ENCODE results near the gene EYS.

Gene EYS

GRCh38 chr6:64281167-64281566, 1425.9 kb downstream of the EYS start:
- H3K9me3 ChIP-seq (ENCODE audit: insufficient read depth, low read length) = no peaks in the 10 kb centered on the region; the same call in 1 of the 2 replicates
- DNase-seq (ENCODE audit: low read depth, low spot score) = no peak
- no peaks in the 10 kb centered on the region for H3K4me1 ChIP-seq (ENCODE audit: insufficient read depth, insufficient read length)
- no peaks in the 10 kb centered on the region for H3K27me3 ChIP-seq (ENCODE audit: insufficient read depth, insufficient read length)
- no peak overlapping the region for H3K9ac ChIP-seq (ENCODE audit: insufficient read length, low read depth)
- no peak overlapping the region for H3K4me3 ChIP-seq (ENCODE audit: insufficient read length, low read depth)
- no peaks in the 10 kb centered on the region for H3K36me3 ChIP-seq (ENCODE audit: insufficient read depth, insufficient read length, low read length)
- TF ChIP-seq ZNF274 (IDR thresholded peaks at IDR 0.05; ENCODE audit: low read depth, low read length) = no peak
- no peak for TF ChIP-seq YY1 (IDR thresholded peaks at IDR 0.05; ENCODE audit: insufficient read depth, insufficient read length)
- TF ChIP-seq SUZ12 (IDR thresholded peaks at IDR 0.05; ENCODE audit: extremely low read depth, insufficient read depth, insufficient read length) = no peak

- no peaks in the 10 kb centered on the region for H3K4me1 ChIP-seq (ENCODE audit: insufficient read depth, insufficient read length)
- no peak for TF ChIP-seq SUZ12 (IDR thresholded peaks at IDR 0.05; ENCODE audit: extremely low read depth, insufficient read depth, insufficient read length)
- TF ChIP-seq YY1 (IDR thresholded peaks at IDR 0.05; ENCODE audit: insufficient read depth, insufficient read length) = no peak
- no peak for TF ChIP-seq ZNF274 (IDR thresholded peaks at IDR 0.05; ENCODE audit: low read depth, low read length)
- H3K36me3 ChIP-seq (ENCODE audit: insufficient read depth, insufficient read length, low read length) = no peaks in the 10 kb centered on the region
- H3K9me3 ChIP-seq (ENCODE audit: insufficient read depth, low read length) = no peaks in the 10 kb centered on the region; the same call in 1 of the 2 replicates
- no peak overlapping the region for H3K4me3 ChIP-seq (ENCODE audit: insufficient read length, low read depth)
- H3K9ac ChIP-seq (ENCODE audit: insufficient read length, low read depth) = no peak overlapping the region
- no peaks in the 10 kb centered on the region for H3K27me3 ChIP-seq (ENCODE audit: insufficient read depth, insufficient read length)
- DNase-seq (ENCODE audit: low read depth, low spot score) = no peak
These were observed 1426.5 kb downstream of the EYS start for GRCh38 chr6:64280569-64280968.

- Histone ChIP-seq H3K4me1 (ENCODE audit: insufficient read depth, insufficient read length) (no peaks in the 10 kb centered on the region), H3K9ac (ENCODE audit: insufficient read length, low read depth) (no peak overlapping the region), H3K9me3 (ENCODE audit: insufficient read depth, low read length) (no peaks in the 10 kb centered on the region), H3K36me3 (ENCODE audit: insufficient read depth, insufficient read length, low read length) (no peaks in the 10 kb centered on the region), H3K4me3 (ENCODE audit: insufficient read length, low read depth) (no peak overlapping the region), H3K27me3 (ENCODE audit: insufficient read depth, insufficient read length) (no peaks in the 10 kb centered on the region)
- TF ChIP-seq ZNF274 (IDR thresholded peaks at IDR 0.05; ENCODE audit: low read depth, low read length) (no peak), SUZ12 (IDR thresholded peaks at IDR 0.05; ENCODE audit: extremely low read depth, insufficient read depth, insufficient read length) (no peak), YY1 (IDR thresholded peaks at IDR 0.05; ENCODE audit: insufficient read depth, insufficient read length) (no peak)
- no peak for DNase-seq (ENCODE audit: low read depth, low spot score)
These were observed 1436.9 kb downstream of the EYS start for GRCh38 chr6:64270083-64270482.

- H3K4me1 ChIP-seq (ENCODE audit: insufficient read depth, insufficient read length) = no peaks in the 10 kb centered on the region
- no peaks in the 10 kb centered on the region for H3K27me3 ChIP-seq (ENCODE audit: insufficient read depth, insufficient read length)
- TF ChIP-seq SUZ12 (IDR thresholded peaks at IDR 0.05; ENCODE audit: extremely low read depth, insufficient read depth, insufficient read length) (no peak), YY1 (IDR thresholded peaks at IDR 0.05; ENCODE audit: insufficient read depth, insufficient read length) (no peak), ZNF274 (IDR thresholded peaks at IDR 0.05; ENCODE audit: low read depth, low read length) (no peak)
- no peaks in the 10 kb centered on the region for H3K36me3 ChIP-seq (ENCODE audit: insufficient read depth, insufficient read length, low read length)
- H3K9me3 ChIP-seq (ENCODE audit: insufficient read depth, low read length) = no peaks in the 10 kb centered on the region
- no peak overlapping the region for H3K4me3 ChIP-seq (ENCODE audit: insufficient read length, low read depth)
- H3K9ac ChIP-seq (ENCODE audit: insufficient read length, low read depth) = no peak overlapping the region
- DNase-seq (ENCODE audit: low read depth, low spot score) = no peak
These were observed 1440.6 kb downstream of the EYS start for GRCh38 chr6:64266351-64266821.

- Histone ChIP-seq H3K4me3 (ENCODE audit: insufficient read length, low read depth) (no peak overlapping the region), H3K36me3 (ENCODE audit: insufficient read depth, insufficient read length, low read length) (no peaks in the 10 kb centered on the region), H3K9me3 (ENCODE audit: insufficient read depth, low read length) (no peaks in the 10 kb centered on the region), H3K4me1 (ENCODE audit: insufficient read depth, insufficient read length) (no peaks in the 10 kb centered on the region), H3K9ac (ENCODE audit: insufficient read length, low read depth) (no peak overlapping the region), H3K27me3 (ENCODE audit: insufficient read depth, insufficient read length) (no peaks in the 10 kb centered on the region)
- TF ChIP-seq SUZ12 (IDR thresholded peaks at IDR 0.05; ENCODE audit: extremely low read depth, insufficient read depth, insufficient read length) (no peak), YY1 (IDR thresholded peaks at IDR 0.05; ENCODE audit: insufficient read depth, insufficient read length) (no peak), ZNF274 (IDR thresholded peaks at IDR 0.05; ENCODE audit: low read depth, low read length) (no peak)
- DNase-seq (ENCODE audit: low read depth, low spot score) = no peak
These were observed 1443.2 kb downstream of the EYS start for GRCh38 chr6:64263778-64264177.

- no peak overlapping the region for H3K9ac ChIP-seq (ENCODE audit: insufficient read length, low read depth)
- no peaks in the 10 kb centered on the region for H3K9me3 ChIP-seq (ENCODE audit: insufficient read depth, low read length)
These were observed 1447.7 kb downstream of the EYS start for GRCh38 chr6:64259372-64259771.

GRCh38 chr6:64258752-64259151, 1448.3 kb downstream of the EYS start:
- TF ChIP-seq SUZ12 (IDR thresholded peaks at IDR 0.05; ENCODE audit: extremely low read depth, insufficient read depth, insufficient read length) = no peak
- no peak for TF ChIP-seq YY1 (IDR thresholded peaks at IDR 0.05; ENCODE audit: insufficient read depth, insufficient read length)
- no peak for TF ChIP-seq ZNF274 (IDR thresholded peaks at IDR 0.05; ENCODE audit: low read depth, low read length)
- Histone ChIP-seq H3K4me3 (ENCODE audit: insufficient read length, low read depth) (no peak overlapping the region), H3K36me3 (ENCODE audit: insufficient read depth, insufficient read length, low read length) (no peaks in the 10 kb centered on the region), H3K9me3 (ENCODE audit: insufficient read depth, low read length) (no peaks in the 10 kb centered on the region), H3K9ac (ENCODE audit: insufficient read length, low read depth) (no peak overlapping the region), H3K27me3 (ENCODE audit: insufficient read depth, insufficient read length) (no peaks in the 10 kb centered on the region), H3K4me1 (ENCODE audit: insufficient read depth, insufficient read length) (no peaks in the 10 kb centered on the region)
- no peak for DNase-seq (ENCODE audit: low read depth, low spot score)

More at GRCh38 chr6:64259372-64259771, 1447.7 kb downstream of the EYS start:
- no peak for TF ChIP-seq YY1 (IDR thresholded peaks at IDR 0.05; ENCODE audit: insufficient read depth, insufficient read length)
- TF ChIP-seq ZNF274 (IDR thresholded peaks at IDR 0.05; ENCODE audit: low read depth, low read length) = no peak
- TF ChIP-seq SUZ12 (IDR thresholded peaks at IDR 0.05; ENCODE audit: extremely low read depth, insufficient read depth, insufficient read length) = no peak
- Histone ChIP-seq H3K4me3 (ENCODE audit: insufficient read length, low read depth) (no peak overlapping the region), H3K27me3 (ENCODE audit: insufficient read depth, insufficient read length) (no peaks in the 10 kb centered on the region), H3K4me1 (ENCODE audit: insufficient read depth, insufficient read length) (no peaks in the 10 kb centered on the region), H3K36me3 (ENCODE audit: insufficient read depth, insufficient read length, low read length) (no peaks in the 10 kb centered on the region)
- no peak for DNase-seq (ENCODE audit: low read depth, low spot score)
